Endothelial cell of umbilical vein (primary cell): ENCODE measurements around the gene ZCCHC9.
"Not testable (repeated sequence)": the region's sequence is repeated elsewhere in the genome, so short reads cannot be mapped to it uniquely, and the experiment has no call there.

Source experiments
- CTCF ChIP-seq, 2 donors: IDR thresholded peaks; 1 replicate in 1 of 2; 2 replicates in 1 of 2; pipeline ENCODE4 v1.5.1; 2011; ENCODE audit warnings: low read length in 2 of 2, mild to moderate bottlenecking in 2 of 2, moderate library complexity in 2 of 2, control low read depth in 1 of 2, inconsistent platforms in 1 of 2, low read depth in 1 of 2; ENCODE audit not compliant: insufficient read depth in 1 of 2; ENCODE audit errors: extremely low read depth in 1 of 2
- EZH2 ChIP-seq: IDR thresholded peaks from 2 replicates; pipeline ENCODE4 v1.6.1; 2012; ENCODE audit warnings: borderline replicate concordance, low read depth, mild to moderate bottlenecking, moderate library complexity, low read length, inconsistent platforms; ENCODE audit not compliant: severe bottlenecking
- MAX ChIP-seq: IDR thresholded peaks from 2 replicates; pipeline ENCODE4 v1.6.1; 2011; ENCODE audit not compliant: insufficient read depth, insufficient read length
- MYC ChIP-seq: IDR thresholded peaks from one replicate; pipeline ENCODE4 v1.6.1; 2011; ENCODE audit warnings: mild to moderate bottlenecking, low read depth, low read length
- POLR2A ChIP-seq: IDR thresholded peaks from 2 replicates; pipeline ENCODE4 v1.6.1; 2012; ENCODE audit warnings: low read depth, mild to moderate bottlenecking, control low read depth, low read length
- POLR2AphosphoS5 ChIP-seq: IDR thresholded peaks from 2 replicates; pipeline ENCODE4 v1.6.1; 2012; ENCODE audit warnings: low read depth, mild to moderate bottlenecking, control low read depth, low read length, moderate library complexity; ENCODE audit not compliant: insufficient read depth

GRCh38 chr5:81294021-81294420 lies 7.4 kb upstream of the ZCCHC9 start:
- TF ChIP-seq POLR2A; EZH2; CTCF (IDR thresholded peaks at IDR 0.05; ENCODE audit: extremely low read depth in 1 of 2, insufficient read depth in 1 of 2, low read depth in 1 of 2, low read length in 2 of 2); POLR2AphosphoS5; MAX; MYC: not testable (repeated sequence)
